ENCODE results near the gene PARD6G. TPM values are rescaled to one million over a fixed set of nuclear protein-coding genes. Genes with fewer than 3 reads are reported as not detected.
"Not testable (repeated sequence)": the region's sequence is repeated elsewhere in the genome, so short reads cannot be mapped to it uniquely, and the experiment has no call there.

The PARD6G gene
- total RNA-seq, 3 donors from 2014 or later = 0.58 to 8.5 (median 2.0) TPM

- Histone ChIP-seq H3K4me3 (no peak overlapping the region), H3K9me3 (no peaks in the 10 kb centered on the region), H3K36me3 (ENCODE audit: low read depth) (no peaks in the 10 kb centered on the region), H3K4me1 (ENCODE audit: low read depth) (no peaks in the 10 kb centered on the region)
- intact Hi-C loops (cut with DNase I, micrococcal nuclease) = no loop called here
- no peak for DNase-seq
- TF ChIP-seq CTCF (IDR thresholded peaks at IDR 0.05) = no peak
- no peak for ATAC-seq
Measured at GRCh38 chr18:80228051-80228848, 19.1 kb downstream of the PARD6G start.

GRCh38 chr18:80227472-80227871, 19.8 kb downstream of the PARD6G start:
- Histone ChIP-seq H3K36me3 (ENCODE audit: low read depth) (no peaks in the 10 kb centered on the region), H3K9me3 (no peaks in the 10 kb centered on the region), H3K4me1 (ENCODE audit: low read depth) (no peaks in the 10 kb centered on the region), H3K4me3 (no peak overlapping the region)
- no peak for DNase-seq
- no peak for ATAC-seq
- intact Hi-C loops (cut with DNase I, micrococcal nuclease) = no loop called here
- TF ChIP-seq CTCF (IDR thresholded peaks at IDR 0.05) = no peak

- DNase-seq (no peak), ATAC-seq (no peak)
- intact Hi-C loops (cut with DNase I, micrococcal nuclease) = no loop called here
- H3K36me3 ChIP-seq (ENCODE audit: low read depth) = no peaks in the 10 kb centered on the region
- H3K4me1 ChIP-seq (ENCODE audit: low read depth) = no peaks in the 10 kb centered on the region
- no peak for TF ChIP-seq CTCF (IDR thresholded peaks at IDR 0.05)
- no peaks in the 10 kb centered on the region for H3K9me3 ChIP-seq
- H3K4me3 ChIP-seq = no peak overlapping the region
Measured at GRCh38 chr18:80225685-80226084, 21.6 kb downstream of the PARD6G start.

GRCh38 chr18:80223581-80224148, 23.6 kb downstream of the PARD6G start:
- no peaks in the 10 kb centered on the region for H3K9me3 ChIP-seq
- no peaks in the 10 kb centered on the region for H3K4me1 ChIP-seq (ENCODE audit: low read depth)
- intact Hi-C loops (cut with DNase I, micrococcal nuclease) = no loop called here
- H3K4me3 ChIP-seq = no peak overlapping the region
- no peaks in the 10 kb centered on the region for H3K36me3 ChIP-seq (ENCODE audit: low read depth)
- no peak for DNase-seq
- no peak for TF ChIP-seq CTCF (IDR thresholded peaks at IDR 0.05)
- no peak for ATAC-seq

- intact Hi-C loops (cut with DNase I, micrococcal nuclease); DNase-seq; H3K4me3 ChIP-seq; H3K36me3 ChIP-seq (ENCODE audit: low read depth); H3K4me1 ChIP-seq (ENCODE audit: low read depth); ATAC-seq; H3K9me3 ChIP-seq: not testable (repeated sequence)
Measured at GRCh38 chr18:80219488-80219887, 27.8 kb downstream of the PARD6G start.

Measured in mucosa of descending colon (tissue), 3 donors.